Measurements from ENCODE around the gene SMIM29.

SMIM29 gene

GRCh38 chr6:34223956-34224940, 24.6 kb downstream of the SMIM29 start:
- DNase-seq: peak; percentile 86

GRCh38 chr6:34223381-34223955, 25.3 kb downstream of the SMIM29 start:
- peak; percentile 31 for DNase-seq

DNA sequence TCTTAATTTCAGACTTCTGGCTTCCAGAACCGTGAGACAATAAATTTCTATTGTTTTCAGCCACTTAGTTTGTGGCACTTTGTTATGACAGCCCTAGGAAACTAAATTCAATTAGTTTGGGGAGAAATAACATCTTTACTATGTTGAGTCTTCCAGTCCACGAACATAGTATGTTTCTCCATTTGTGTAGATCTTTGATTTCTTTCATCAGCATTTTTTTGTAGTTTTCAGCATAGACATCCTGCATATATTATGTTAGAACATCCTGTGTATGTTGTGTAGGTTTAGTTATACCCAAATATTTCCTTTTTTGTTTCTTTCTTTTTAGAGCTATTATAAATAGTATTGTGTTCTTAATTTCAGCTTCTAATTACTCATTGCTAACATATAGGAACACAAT, 30.1 kb downstream of the SMIM29 start:
- no peak for DNase-seq

DNA sequence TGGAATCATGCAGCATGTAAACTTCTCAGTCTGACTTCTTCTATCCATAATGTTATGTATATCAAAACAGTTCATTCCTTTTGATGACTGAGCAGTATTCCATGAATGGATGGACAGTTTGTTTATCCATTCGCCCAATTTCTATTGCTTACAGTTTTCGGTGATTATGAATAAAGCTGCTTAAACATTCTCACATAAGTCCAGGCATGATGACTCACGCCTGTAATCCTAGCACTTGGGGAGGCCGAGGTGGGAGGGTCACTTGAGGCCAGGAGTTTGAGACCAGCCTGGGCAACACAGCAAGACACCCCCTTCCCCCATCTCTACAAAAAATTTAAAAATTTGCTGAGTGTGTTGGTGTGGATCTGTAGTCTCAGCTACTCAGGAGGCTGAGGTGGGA, 35.0 kb downstream of the SMIM29 start:
- DNase-seq: no peak

DNA sequence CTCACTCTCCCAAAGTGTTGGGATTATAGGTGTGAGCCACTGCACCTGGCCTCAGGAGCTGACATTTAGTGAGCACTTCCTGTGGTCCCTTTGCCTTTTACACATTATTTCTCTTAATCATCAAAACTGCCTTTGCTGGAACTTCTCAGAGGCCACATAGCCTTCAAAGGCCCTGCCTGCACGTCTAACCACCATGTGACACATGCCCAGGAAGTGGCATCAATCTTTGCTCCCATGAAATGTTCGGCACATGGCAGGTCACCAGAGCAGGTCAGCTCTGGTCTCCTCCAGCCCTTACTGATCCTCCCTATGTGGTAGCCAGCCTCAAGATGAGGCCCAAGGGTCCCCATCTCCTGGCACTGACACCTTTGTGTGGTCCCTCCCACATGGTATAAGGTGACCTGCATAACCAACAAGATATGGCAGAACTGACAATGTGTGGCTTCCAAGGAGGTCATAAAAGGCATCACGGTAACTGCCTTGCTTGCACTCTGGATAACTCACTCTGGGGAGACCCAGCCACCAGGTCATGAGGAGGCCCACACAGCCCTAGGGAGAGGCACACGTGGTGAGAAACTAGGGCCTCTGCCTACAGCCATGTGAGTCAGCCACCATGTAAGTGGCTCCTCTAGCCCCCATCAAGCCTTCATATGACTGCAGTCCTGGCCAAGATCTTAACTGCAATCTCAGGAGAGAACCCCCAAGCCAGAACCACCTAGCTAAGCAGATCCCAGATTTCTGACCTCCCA, 40.9 kb downstream of the SMIM29 start:
- DNase-seq: no peak

- DNase-seq: no peak
Measured at GRCh38 chr6:34206726-34207125, 42.1 kb downstream of the SMIM29 start.

DNA sequence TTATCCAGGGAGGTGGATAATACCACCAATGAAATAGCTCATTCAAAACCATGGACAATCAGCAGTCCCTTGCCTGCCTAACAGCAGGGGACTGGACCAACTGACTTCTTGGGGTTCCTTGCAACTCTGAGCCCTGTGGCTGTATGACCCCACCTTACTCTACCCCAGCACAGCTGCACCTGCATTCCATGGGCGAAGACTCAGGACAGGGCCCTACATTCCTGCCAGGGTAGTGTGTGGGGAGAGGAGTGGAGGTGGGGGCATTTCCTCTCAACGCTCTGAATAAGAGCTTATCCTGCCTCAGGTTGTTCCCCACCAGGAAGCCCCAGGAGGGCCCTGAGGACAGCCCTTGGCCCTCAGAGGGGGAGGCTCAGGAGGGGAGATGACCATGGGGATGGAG, 42.9 kb downstream of the SMIM29 start:
- no peak for DNase-seq

GRCh38 chr6:34205466-34205865, 43.3 kb downstream of the SMIM29 start:
- no peak for DNase-seq

DNA sequence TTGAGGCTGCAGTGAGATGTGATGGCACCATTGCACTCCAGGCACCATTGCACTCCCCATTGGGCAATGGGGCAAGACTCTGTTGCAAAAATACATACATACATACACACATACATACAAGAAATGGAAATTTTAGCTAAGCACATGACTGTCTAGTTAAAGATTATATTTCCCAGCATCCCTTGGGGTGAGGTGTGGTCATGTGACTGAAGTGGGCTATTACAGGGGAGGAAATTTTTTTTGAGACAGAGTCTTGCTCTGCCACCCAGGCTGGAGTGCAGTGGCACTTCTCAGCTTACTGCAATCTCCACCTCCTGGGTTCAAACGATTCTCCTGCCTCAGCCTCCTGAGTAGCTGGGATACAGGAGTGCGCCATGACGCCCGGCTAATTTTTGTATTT, 44.1 kb downstream of the SMIM29 start:
- no peak for DNase-seq

GRCh38 chr6:34202329-34203201, 46.2 kb downstream of the SMIM29 start:
- DNase-seq: peak; percentile 63

- DNase-seq: peak; percentile 42
Measured at GRCh38 chr6:34201455-34202107, 47.2 kb downstream of the SMIM29 start.

DNA sequence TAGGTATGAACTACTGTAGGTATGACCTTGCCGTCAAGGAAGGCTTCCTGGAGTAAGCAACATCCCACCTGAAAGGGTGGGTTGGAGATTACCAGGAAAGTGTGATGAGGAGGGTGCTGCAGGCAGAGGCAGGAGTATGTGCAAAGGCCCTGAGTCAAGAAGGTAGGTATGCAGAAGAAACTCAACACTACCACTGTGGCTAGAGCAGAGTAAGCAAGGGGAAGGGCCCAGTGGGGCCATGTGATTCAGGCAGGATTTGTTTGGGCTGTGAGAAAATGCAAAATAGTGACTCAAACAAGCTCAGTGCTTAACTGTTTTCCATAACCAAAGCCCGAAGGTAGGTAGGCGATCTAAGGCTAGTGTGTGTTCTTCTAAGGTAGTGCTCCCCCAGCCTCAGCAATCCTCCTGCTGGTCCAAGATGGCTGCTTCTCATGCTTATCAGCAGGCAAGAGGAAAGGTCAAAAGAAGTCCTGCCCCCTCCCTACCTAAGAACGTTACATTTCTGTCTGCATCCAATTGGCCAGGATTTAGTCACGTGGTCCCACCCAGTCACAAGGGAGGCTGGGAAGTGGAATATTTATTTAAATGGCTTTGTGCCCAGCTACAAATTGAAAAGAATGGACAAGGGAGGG, 48.4 kb downstream of the SMIM29 start:
- DNase-seq: no peak

DNA sequence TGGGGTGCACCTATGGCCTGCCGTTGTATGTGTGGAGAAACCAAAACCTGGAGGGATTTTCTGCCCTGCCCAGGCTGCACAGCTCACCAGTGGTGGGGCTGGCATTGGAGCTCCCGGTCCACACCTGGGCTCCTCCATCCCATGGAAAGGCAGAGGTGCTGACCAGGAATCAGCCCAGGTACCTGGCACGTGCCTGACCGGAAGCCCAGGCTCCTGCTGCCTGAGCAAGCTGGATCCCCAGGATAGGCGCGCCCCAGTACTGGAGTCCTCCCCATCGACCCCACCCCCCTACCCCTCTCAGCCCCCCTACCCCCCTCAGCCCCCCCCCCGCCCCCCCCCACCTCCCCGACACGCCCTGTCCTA, 52.0 kb downstream of the SMIM29 start:
- no peak for DNase-seq

Data from NCI-H226 (cell line).